GM06990 (cell line): Measurements from ENCODE around the gene HIKESHI.

Experiments used
- DNase-seq: peaks from one replicate; pipeline ENCODE4 v3.0.0-alpha.2; 2011; ENCODE audit not compliant: insufficient read length; ENCODE audit errors: extremely low read depth
- H3K27me3 ChIP-seq: replicated peaks from 2 replicates; pipeline ENCODE4 v1.6.0; 2011; ENCODE audit warnings: low read length; ENCODE audit not compliant: control insufficient read depth, insufficient read depth
- H3K36me3 ChIP-seq: 2 replicates; pipeline ENCODE4 v1.5.1; 2011; ENCODE audit warnings: low read length; ENCODE audit not compliant: control insufficient read depth, insufficient read depth
- H3K4me3 ChIP-seq: replicated peaks from 2 replicates; pipeline ENCODE4 v1.5.1; 2011; ENCODE audit warnings: low read depth, mild to moderate bottlenecking, control low read depth, low read length
- TF ChIP-seq, protein P1 (sequence below): IDR thresholded peaks from 2 replicates; pipeline ENCODE4 v1.5.1; 2011; ENCODE audit warnings: low read length, control low read depth, mild to moderate bottlenecking, inconsistent platforms; ENCODE audit not compliant: insufficient read depth, poor library complexity, severe bottlenecking

The HIKESHI gene

DNA sequence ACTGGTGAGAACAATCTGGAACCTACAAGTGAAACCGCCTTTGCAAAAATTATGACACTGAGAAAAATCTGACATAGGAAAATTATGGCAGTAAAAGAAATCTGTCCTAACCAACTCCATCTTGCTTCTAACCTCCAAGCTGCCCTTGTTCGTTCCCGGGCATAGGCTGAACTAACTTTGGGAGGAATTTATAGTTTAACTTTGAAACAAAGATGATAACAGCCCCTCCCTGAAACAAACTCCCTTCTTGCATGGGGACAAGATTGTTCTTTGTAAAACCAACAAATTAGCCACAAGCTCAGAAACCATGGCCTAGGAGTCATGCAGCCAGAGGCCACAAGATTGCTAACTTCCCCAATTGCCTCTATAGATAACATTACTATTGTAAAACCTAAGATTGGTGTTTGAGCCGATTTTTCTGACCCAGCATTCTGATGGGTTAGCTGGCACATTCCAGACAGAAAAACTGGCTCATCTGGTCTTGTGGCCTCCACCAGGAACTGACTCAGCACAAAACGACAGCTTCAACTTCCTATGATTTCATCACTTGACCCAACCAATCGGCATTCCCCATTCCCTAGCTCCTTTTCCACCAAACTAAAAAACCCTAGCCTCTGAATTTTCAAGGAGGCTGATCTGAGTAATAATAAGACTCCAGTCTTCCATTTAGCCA is 69.0 kb downstream of the HIKESHI start:
- TF ChIP-seq, protein P1, sequence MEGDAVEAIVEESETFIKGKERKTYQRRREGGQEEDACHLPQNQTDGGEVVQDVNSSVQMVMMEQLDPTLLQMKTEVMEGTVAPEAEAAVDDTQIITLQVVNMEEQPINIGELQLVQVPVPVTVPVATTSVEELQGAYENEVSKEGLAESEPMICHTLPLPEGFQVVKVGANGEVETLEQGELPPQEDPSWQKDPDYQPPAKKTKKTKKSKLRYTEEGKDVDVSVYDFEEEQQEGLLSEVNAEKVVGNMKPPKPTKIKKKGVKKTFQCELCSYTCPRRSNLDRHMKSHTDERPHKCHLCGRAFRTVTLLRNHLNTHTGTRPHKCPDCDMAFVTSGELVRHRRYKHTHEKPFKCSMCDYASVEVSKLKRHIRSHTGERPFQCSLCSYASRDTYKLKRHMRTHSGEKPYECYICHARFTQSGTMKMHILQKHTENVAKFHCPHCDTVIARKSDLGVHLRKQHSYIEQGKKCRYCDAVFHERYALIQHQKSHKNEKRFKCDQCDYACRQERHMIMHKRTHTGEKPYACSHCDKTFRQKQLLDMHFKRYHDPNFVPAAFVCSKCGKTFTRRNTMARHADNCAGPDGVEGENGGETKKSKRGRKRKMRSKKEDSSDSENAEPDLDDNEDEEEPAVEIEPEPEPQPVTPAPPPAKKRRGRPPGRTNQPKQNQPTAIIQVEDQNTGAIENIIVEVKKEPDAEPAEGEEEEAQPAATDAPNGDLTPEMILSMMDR = no peak
- H3K36me3 ChIP-seq = no peaks in the 10 kb centered on the region
- DNase-seq = no peak
- H3K4me3 ChIP-seq = no peak overlapping the region
- no peaks in the 10 kb centered on the region for H3K27me3 ChIP-seq

DNA sequence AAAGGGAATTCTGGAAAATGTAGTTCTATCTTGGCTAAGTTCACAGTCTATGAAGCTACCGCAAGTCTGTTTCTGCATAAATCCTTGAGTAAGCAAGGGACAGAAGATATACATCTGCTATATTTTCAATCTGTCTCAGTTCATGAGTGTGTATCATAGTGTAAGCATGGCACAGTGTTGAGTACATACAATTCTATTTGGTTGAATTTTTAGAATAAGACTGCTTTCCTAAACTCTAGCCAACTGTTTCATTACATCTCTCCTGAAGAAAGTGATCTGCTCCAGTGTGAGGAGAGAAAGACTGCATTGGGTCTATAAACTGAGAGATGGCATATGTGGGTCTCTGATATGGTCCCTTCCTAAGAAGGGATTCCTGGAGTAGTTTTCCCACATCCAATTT is 70.0 kb downstream of the HIKESHI start:
- no peak for DNase-seq
- TF ChIP-seq, protein P1 = no peak

DNA sequence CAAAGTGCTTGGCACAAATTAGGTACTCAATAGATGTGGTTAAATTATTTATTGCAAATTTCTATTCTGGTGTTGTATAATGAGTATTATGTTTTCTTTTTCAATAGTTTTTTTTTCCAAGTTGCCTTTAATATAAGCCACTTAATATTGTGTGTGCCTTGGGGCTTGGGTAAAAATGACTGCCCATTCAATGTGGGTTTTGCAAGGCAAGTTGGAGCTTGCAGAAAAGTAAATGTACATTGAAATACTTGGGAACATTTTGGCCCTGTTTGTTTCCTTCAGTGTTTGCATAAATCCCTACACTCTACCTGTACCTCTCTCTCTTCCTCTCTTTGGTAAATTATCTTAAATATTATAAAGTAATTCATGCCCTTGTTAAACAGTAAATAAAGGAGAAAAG is 70.5 kb downstream of the HIKESHI start:
- Histone ChIP-seq H3K4me3 (no peak overlapping the region), H3K36me3 (no peaks in the 10 kb centered on the region), H3K27me3 (no peaks in the 10 kb centered on the region)
- DNase-seq = no peak
- TF ChIP-seq, protein P1 = no peak

More for the DNA sequence above, 70.0 kb downstream of the HIKESHI start:
- H3K4me3 ChIP-seq = no peak overlapping the region
- no peaks in the 10 kb centered on the region for H3K27me3 ChIP-seq
- H3K36me3 ChIP-seq = no peaks in the 10 kb centered on the region

DNA sequence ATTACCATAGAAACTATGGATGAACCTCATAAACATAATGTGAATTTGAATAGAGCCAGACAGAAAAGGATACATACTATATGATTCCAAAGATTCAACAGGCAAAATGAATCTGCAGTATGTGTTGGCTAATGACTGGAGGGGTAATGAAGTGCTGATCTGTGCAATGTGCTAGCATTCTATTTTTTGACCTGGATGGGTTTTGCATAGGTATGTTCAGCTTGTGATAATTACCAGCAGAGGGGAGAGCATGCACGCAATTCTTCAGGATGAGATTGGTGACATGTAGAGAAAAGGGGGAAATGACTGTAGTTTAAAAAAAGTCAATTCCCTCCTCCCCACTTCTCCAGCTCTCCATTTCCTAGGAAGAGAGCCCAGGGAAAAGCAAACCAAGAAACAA is 72.0 kb downstream of the HIKESHI start:
- no peak for DNase-seq
- TF ChIP-seq, protein P1 = no peak
- no peaks in the 10 kb centered on the region for H3K36me3 ChIP-seq
- H3K4me3 ChIP-seq = no peak overlapping the region
- no peaks in the 10 kb centered on the region for H3K27me3 ChIP-seq

DNA sequence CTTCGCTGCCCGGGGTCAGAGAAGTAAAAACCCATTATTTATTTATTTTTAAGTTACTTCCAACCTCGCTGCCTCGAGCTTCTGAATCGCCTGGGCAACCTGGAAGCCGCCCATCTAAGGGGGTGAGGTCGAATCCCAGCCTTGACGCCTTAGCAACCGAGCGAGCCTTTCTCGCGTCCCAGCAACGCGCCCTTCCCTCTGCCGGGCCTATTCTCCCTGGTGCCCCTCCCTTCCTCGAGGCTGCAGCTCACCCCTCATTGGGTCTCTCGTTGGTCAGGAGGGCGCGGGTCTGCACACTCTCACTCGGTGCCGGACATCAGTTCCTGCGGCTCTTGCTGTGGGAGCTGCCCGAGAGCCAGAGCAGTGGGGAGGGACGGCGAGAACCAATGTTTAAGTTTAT is 72.5 kb downstream of the HIKESHI start, which contains the start of gene CCDC81:
TSS of gene CCDC81 (plus strand) at position 302 of the 400 bp plus-strand sequence. CDS start 277 bp downstream, outside the sequence.
- DNase-seq = no peak
- Histone ChIP-seq H3K4me3 (no peak within 1 kb of the TSS), H3K36me3 (no peaks in the 10 kb centered on the region), H3K27me3 (no peaks in the 10 kb centered on the region)
- TF ChIP-seq, protein P1 = no peak
